ENCODE data around the gene MDC1. TPM values are rescaled to one million over a fixed set of nuclear protein-coding genes. Genes with fewer than 3 reads are reported as not detected.

The MDC1 gene
- total and polyA plus RNA-seq, 2 of the 13 experiments (the other 11 are each of a cell fraction or from before 2014, with no cell fraction given): 8.4 to 14.0 TPM

DNA sequence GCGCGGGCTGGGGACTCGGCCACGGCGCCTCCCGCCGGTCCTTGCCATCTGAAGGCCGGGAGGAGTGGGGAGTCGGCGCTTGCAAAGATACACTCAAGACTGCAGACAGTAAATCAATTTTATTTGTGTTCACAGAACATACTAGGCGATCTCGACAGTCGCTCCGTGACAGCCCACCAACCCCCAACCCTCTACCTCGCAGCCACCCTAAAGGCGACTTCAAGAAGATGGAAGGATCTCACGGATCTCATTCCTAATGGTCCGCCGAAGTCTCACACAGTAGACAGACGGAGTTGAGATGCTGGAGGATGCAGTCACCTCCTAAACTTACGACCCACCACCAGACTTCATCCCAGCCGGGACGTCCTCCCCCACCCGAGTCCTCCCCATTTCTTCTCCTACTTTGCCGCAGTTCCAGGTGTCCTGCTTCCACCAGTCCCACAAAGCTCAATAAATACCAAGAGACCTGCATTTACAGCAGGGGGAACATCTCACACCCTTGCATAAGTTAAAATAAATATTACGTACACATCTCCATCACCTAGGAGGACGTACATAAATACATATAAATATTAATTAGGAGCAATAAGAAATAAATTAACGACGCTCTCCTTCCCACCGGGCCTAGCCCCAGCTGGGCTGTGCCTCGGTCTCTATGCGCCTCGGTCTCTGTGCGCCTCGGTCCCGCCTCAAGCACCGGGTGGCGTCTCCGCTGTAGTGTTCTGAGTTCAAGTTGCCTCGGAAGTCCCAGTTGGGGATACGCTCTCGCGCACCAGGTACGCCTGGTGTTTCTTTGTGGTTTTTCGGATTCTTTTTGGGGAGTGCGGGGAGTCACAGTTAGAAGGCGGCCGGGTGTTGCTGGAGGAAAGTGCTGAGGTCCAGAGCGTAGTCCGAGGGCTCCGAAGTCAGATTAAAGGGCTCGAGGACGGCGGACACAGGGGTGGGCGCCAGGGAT is 26.3 kb upstream of the MDC1 start (continued):
- TF ChIP-seq, protein P1, sequence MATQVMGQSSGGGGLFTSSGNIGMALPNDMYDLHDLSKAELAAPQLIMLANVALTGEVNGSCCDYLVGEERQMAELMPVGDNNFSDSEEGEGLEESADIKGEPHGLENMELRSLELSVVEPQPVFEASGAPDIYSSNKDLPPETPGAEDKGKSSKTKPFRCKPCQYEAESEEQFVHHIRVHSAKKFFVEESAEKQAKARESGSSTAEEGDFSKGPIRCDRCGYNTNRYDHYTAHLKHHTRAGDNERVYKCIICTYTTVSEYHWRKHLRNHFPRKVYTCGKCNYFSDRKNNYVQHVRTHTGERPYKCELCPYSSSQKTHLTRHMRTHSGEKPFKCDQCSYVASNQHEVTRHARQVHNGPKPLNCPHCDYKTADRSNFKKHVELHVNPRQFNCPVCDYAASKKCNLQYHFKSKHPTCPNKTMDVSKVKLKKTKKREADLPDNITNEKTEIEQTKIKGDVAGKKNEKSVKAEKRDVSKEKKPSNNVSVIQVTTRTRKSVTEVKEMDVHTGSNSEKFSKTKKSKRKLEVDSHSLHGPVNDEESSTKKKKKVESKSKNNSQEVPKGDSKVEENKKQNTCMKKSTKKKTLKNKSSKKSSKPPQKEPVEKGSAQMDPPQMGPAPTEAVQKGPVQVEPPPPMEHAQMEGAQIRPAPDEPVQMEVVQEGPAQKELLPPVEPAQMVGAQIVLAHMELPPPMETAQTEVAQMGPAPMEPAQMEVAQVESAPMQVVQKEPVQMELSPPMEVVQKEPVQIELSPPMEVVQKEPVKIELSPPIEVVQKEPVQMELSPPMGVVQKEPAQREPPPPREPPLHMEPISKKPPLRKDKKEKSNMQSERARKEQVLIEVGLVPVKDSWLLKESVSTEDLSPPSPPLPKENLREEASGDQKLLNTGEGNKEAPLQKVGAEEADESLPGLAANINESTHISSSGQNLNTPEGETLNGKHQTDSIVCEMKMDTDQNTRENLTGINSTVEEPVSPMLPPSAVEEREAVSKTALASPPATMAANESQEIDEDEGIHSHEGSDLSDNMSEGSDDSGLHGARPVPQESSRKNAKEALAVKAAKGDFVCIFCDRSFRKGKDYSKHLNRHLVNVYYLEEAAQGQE (IDR thresholded peaks at IDR 0.05; ENCODE audit: borderline replicate concordance in 1 of 2, low read depth in 1 of 2, low read length in 2 of 2): no peak
- TF ChIP-seq HHEX (CRISPR knock-in tag; IDR thresholded peaks at IDR 0.05): no peak
- no peak for TF ChIP-seq CEBPB (IDR thresholded peaks at IDR 0.05; ENCODE audit: borderline replicate concordance, low read depth, low read length)
- TF ChIP-seq ZNF432 (CRISPR knock-in tag; IDR thresholded peaks at IDR 0.05; ENCODE audit: borderline replicate concordance): no peak
- TF ChIP-seq, protein P2, sequence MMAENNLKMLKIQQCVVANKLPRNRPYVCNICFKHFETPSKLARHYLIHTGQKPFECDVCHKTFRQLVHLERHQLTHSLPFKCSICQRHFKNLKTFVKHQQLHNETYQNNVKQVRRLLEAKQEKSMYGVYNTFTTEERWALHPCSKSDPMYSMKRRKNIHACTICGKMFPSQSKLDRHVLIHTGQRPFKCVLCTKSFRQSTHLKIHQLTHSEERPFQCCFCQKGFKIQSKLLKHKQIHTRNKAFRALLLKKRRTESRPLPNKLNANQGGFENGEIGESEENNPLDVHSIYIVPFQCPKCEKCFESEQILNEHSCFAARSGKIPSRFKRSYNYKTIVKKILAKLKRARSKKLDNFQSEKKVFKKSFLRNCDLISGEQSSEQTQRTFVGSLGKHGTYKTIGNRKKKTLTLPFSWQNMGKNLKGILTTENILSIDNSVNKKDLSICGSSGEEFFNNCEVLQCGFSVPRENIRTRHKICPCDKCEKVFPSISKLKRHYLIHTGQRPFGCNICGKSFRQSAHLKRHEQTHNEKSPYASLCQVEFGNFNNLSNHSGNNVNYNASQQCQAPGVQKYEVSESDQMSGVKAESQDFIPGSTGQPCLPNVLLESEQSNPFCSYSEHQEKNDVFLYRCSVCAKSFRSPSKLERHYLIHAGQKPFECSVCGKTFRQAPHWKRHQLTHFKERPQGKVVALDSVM (CRISPR knock-in tag; IDR thresholded peaks at IDR 0.05): no peak
- TF ChIP-seq, protein P3, sequence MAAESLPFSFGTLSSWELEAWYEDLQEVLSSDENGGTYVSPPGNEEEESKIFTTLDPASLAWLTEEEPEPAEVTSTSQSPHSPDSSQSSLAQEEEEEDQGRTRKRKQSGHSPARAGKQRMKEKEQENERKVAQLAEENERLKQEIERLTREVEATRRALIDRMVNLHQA (CRISPR knock-in tag; IDR thresholded peaks at IDR 0.05): no peak
- no peak for TF ChIP-seq MIER2 (CRISPR knock-in tag; IDR thresholded peaks at IDR 0.05)
- no peak for TF ChIP-seq SRSF1 (optimal IDR thresholded peaks at IDR 0.05; ENCODE audit: low read depth, low read length)
- 0 out of 2 replicates have a peak, but pooled peaks have one; percentile 6 for TF ChIP-seq ZNF557 (CRISPR knock-in tag; IDR thresholded peaks at IDR 0.05)
- TF ChIP-seq POLR2A (IDR thresholded peaks at IDR 0.05; ENCODE audit: insufficient read depth in 1 of 2, low read depth in 2 of 2, low read length in 2 of 2): no peak
- TF ChIP-seq PPARG (CRISPR knock-in tag; conservative IDR thresholded peaks at IDR 0.05): 0 out of 2 replicates have a peak, but pooled peaks have one; percentile 12
- no peak for TF ChIP-seq EZH2 (conservative IDR thresholded peaks at IDR 0.05; ENCODE audit: low read depth, low read length)
- TF ChIP-seq, protein P4, sequence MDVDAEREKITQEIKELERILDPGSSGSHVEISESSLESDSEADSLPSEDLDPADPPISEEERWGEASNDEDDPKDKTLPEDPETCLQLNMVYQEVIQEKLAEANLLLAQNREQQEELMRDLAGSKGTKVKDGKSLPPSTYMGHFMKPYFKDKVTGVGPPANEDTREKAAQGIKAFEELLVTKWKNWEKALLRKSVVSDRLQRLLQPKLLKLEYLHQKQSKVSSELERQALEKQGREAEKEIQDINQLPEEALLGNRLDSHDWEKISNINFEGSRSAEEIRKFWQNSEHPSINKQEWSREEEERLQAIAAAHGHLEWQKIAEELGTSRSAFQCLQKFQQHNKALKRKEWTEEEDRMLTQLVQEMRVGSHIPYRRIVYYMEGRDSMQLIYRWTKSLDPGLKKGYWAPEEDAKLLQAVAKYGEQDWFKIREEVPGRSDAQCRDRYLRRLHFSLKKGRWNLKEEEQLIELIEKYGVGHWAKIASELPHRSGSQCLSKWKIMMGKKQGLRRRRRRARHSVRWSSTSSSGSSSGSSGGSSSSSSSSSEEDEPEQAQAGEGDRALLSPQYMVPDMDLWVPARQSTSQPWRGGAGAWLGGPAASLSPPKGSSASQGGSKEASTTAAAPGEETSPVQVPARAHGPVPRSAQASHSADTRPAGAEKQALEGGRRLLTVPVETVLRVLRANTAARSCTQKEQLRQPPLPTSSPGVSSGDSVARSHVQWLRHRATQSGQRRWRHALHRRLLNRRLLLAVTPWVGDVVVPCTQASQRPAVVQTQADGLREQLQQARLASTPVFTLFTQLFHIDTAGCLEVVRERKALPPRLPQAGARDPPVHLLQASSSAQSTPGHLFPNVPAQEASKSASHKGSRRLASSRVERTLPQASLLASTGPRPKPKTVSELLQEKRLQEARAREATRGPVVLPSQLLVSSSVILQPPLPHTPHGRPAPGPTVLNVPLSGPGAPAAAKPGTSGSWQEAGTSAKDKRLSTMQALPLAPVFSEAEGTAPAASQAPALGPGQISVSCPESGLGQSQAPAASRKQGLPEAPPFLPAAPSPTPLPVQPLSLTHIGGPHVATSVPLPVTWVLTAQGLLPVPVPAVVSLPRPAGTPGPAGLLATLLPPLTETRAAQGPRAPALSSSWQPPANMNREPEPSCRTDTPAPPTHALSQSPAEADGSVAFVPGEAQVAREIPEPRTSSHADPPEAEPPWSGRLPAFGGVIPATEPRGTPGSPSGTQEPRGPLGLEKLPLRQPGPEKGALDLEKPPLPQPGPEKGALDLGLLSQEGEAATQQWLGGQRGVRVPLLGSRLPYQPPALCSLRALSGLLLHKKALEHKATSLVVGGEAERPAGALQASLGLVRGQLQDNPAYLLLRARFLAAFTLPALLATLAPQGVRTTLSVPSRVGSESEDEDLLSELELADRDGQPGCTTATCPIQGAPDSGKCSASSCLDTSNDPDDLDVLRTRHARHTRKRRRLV (CRISPR knock-in tag; IDR thresholded peaks at IDR 0.05): no peak; the same call in none of the 2 replicates
- no peak; the same call in none of the 2 replicates for TF ChIP-seq ZNF558 (CRISPR knock-in tag; IDR thresholded peaks at IDR 0.05; ENCODE audit: borderline replicate concordance)
- TF ChIP-seq GLI4 (CRISPR knock-in tag; IDR thresholded peaks at IDR 0.05; ENCODE audit: borderline replicate concordance): no peak
- TF ChIP-seq GTF3A (CRISPR knock-in tag; conservative IDR thresholded peaks at IDR 0.05): no peak
- no peak for TF ChIP-seq ZC3H4 (CRISPR knock-in tag; IDR thresholded peaks at IDR 0.05; ENCODE audit: borderline replicate concordance)
- TF ChIP-seq JDP2 (CRISPR knock-in tag; IDR thresholded peaks at IDR 0.05; ENCODE audit: borderline replicate concordance): no peak; the same call in 1 of the 2 replicates

All from HepG2 (cell line).